IMR-90 (cell line): ENCODE results near the gene SLC25A15. TPM values are rescaled to one million over a fixed set of nuclear protein-coding genes. Genes with fewer than 3 reads are reported as not detected.

Experiments
- ATAC-seq: fragments of 200-7000 bp; cut with Tn5 transposase; 2 replicates; pipeline ENCODE4 v1.9.1; 2020; ENCODE audit warnings: low read depth, mild to moderate bottlenecking, moderate library complexity
- BruUV-seq: library from RNA; stranded (reverse); fragments of 400-500 nt; replicated peaks from 2 replicates; lab custom pipeline; 2021; lab: Mats Ljungman, UMichigan
- CTCF ChIA-PET: fragments of 300-600 bp; formaldehyde crosslinking; extraction: SDS; loops from one replicate; lab custom pipeline; 2021; ENCODE audit warnings: antibody characterized with exemption; lab: Yijun Ruan, JAX
- POLR2A ChIA-PET: fragments of 300-600 bp; sonication (Branson Sonifier 250); formaldehyde crosslinking; loops from one replicate; lab custom pipeline; 2022; ENCODE audit warnings: antibody characterized with exemption; ENCODE audit not compliant: unreplicated experiment; lab: Charles Lee
- DNase-seq: peaks from one replicate; pipeline ENCODE4 v3.0.0; 2013
- H2AFZ ChIP-seq: replicated peaks from 2 replicates; pipeline ENCODE3; 2013; ENCODE audit warnings: low read length, mild to moderate bottlenecking; ENCODE audit not compliant: poor library complexity
- H2AK5ac ChIP-seq: 2 replicates; pipeline ENCODE4 v1.6.1; 2013; ENCODE audit warnings: low read depth, low read length, inconsistent platforms
- H2AK9ac ChIP-seq: replicated peaks from 2 replicates; pipeline ENCODE3; 2013; ENCODE audit warnings: mild to moderate bottlenecking, low read depth, low read length, moderate library complexity; ENCODE audit not compliant: poor library complexity
- H2BK120ac ChIP-seq: 2 replicates; pipeline ENCODE4 v1.6.1; 2013; ENCODE audit warnings: low read depth, low read length, inconsistent platforms
- H2BK15ac ChIP-seq: 3 replicates; pipeline ENCODE4 v1.6.1; 2013; ENCODE audit warnings: low read depth, low read length, inconsistent platforms
- H2BK20ac ChIP-seq: 2 replicates; pipeline ENCODE4 v1.6.1; 2013; ENCODE audit warnings: low read depth, mild to moderate bottlenecking, inconsistent platforms, low read length, moderate library complexity
- H2BK5ac ChIP-seq: 2 replicates; pipeline ENCODE4 v1.6.1; 2013; ENCODE audit warnings: mild to moderate bottlenecking, low read depth, low read length, inconsistent platforms; ENCODE audit not compliant: poor library complexity, severe bottlenecking
- H3K14ac ChIP-seq: replicated peaks from 2 replicates; pipeline ENCODE4 v1.6.1; 2013; ENCODE audit warnings: low read depth, low read length, inconsistent platforms
- H3K18ac ChIP-seq: 2 replicates; pipeline ENCODE4 v1.6.1; 2013; ENCODE audit warnings: low read depth, low read length, control low read depth
- H3K23ac ChIP-seq: 2 replicates; pipeline ENCODE4 v1.6.1; 2013; ENCODE audit warnings: low read depth, low read length, inconsistent platforms
- H3K27ac ChIP-seq: 2 replicates; pipeline ENCODE4 v1.5.1; 2013; ENCODE audit warnings: mild to moderate bottlenecking, control low read depth, low read length; ENCODE audit not compliant: insufficient read depth
- H3K27me3 ChIP-seq: 2 replicates; pipeline ENCODE4 v1.6.1; 2013; ENCODE audit warnings: low read length; ENCODE audit not compliant: control insufficient read depth, insufficient read depth
- H3K36me3 ChIP-seq: 2 replicates; pipeline ENCODE4 v1.6.1; 2013; ENCODE audit warnings: low read length, mixed read lengths; ENCODE audit not compliant: control insufficient read depth, insufficient read depth
- H3K4ac ChIP-seq: 2 replicates; pipeline ENCODE4 v1.6.1; 2013; ENCODE audit warnings: low read depth, low read length, inconsistent platforms
- H3K4me1 ChIP-seq: 2 replicates; pipeline ENCODE4 v1.6.1; 2013; ENCODE audit warnings: low read length, mixed read lengths; ENCODE audit not compliant: control insufficient read depth, insufficient read depth
- H3K4me2 ChIP-seq: 2 replicates; pipeline ENCODE4 v1.6.1; 2013; ENCODE audit warnings: low read depth, mild to moderate bottlenecking, control low read depth, low read length, moderate library complexity
- H3K4me3 ChIP-seq: 2 replicates; pipeline ENCODE4 v1.5.1; 2013; ENCODE audit warnings: low read depth, mild to moderate bottlenecking, control low read depth, low read length, moderate library complexity; ENCODE audit not compliant: insufficient read depth
- H3K56ac ChIP-seq: 2 replicates; pipeline ENCODE4 v1.6.1; 2013; ENCODE audit warnings: low read length, inconsistent platforms; ENCODE audit not compliant: insufficient read depth; ENCODE audit errors: extremely low read depth
- H3K79me1 ChIP-seq, 2 experiments: 2 replicates each; pipeline ENCODE4 v1.6.1; 2013; ENCODE audit warnings: low read length in 2 of 2, inconsistent platforms in 1 of 2, low read depth in 1 of 2
- H3K9ac ChIP-seq: 2 replicates; pipeline ENCODE4 v1.6.1; 2013; ENCODE audit warnings: low read depth, low read length, control low read depth
- H3K9me1 ChIP-seq: 2 replicates; pipeline ENCODE4 v1.6.1; 2013; ENCODE audit warnings: low read length, inconsistent platforms; ENCODE audit not compliant: insufficient read depth
- H3K9me3 ChIP-seq: 2 replicates; pipeline ENCODE4 v1.6.1; 2013; ENCODE audit warnings: low read length; ENCODE audit not compliant: control insufficient read depth, insufficient read depth
- H4K20me1 ChIP-seq: 2 replicates; pipeline ENCODE4 v1.6.1; 2013; ENCODE audit warnings: low read length, inconsistent platforms; ENCODE audit not compliant: insufficient read depth
- H4K5ac ChIP-seq: 2 replicates; pipeline ENCODE4 v1.6.1; 2013; ENCODE audit warnings: mild to moderate bottlenecking, low read depth, low read length, control low read depth
- H4K8ac ChIP-seq, 2 experiments: 2 replicates each; pipeline ENCODE4 v1.6.1; 2013; ENCODE audit warnings: low read depth in 2 of 2, low read length in 2 of 2, control low read depth in 1 of 2, inconsistent platforms in 1 of 2
- H4K91ac ChIP-seq: 2 replicates; pipeline ENCODE4 v1.6.1; 2013; ENCODE audit warnings: low read depth, low read length, inconsistent platforms; ENCODE audit not compliant: insufficient read depth
- CHD1 ChIP-seq: IDR thresholded peaks from 2 replicates; pipeline ENCODE4 v1.6.1; 2012; ENCODE audit warnings: low read depth, low read length, improper control_type of control experiment
- ELK1 ChIP-seq: fragments of 150-350 bp; IDR thresholded peaks from 2 replicates; pipeline ENCODE4 v1.6.1; 2016; ENCODE audit warnings: low read depth, mild to moderate bottlenecking, low read length, moderate library complexity, borderline replicate concordance
- FOS ChIP-seq: fragments of 150-350 bp; IDR thresholded peaks from 2 replicates; pipeline ENCODE4 v1.6.1; 2016; ENCODE audit warnings: low read depth, low read length
- MAFK ChIP-seq: IDR thresholded peaks from 2 replicates; pipeline ENCODE4 v1.6.1; 2012; ENCODE audit warnings: low read depth, low read length, improper control_type of control experiment
- MAZ ChIP-seq: IDR thresholded peaks from 2 replicates; pipeline ENCODE4 v1.6.1; 2012; ENCODE audit warnings: low read depth, mild to moderate bottlenecking, low read length, improper control_type of control experiment, moderate library complexity, borderline replicate concordance
- MXI1 ChIP-seq: IDR thresholded peaks from 2 replicates; pipeline ENCODE4 v1.6.1; 2012; ENCODE audit warnings: low read depth, mild to moderate bottlenecking, low read length, moderate library complexity, borderline replicate concordance
- POLR2A ChIP-seq: IDR thresholded peaks from 2 replicates; pipeline ENCODE4 v1.6.1; 2012; ENCODE audit warnings: mild to moderate bottlenecking, low read depth, low read length
- RCOR1 ChIP-seq: IDR thresholded peaks from 2 replicates; pipeline ENCODE4 v1.6.1; 2012; ENCODE audit warnings: mild to moderate bottlenecking, low read length, improper control_type of control experiment; ENCODE audit not compliant: insufficient replicate concordance
- RFX5 ChIP-seq: IDR thresholded peaks from 2 replicates; pipeline ENCODE4 v1.8.0; 2012; ENCODE audit warnings: low read depth, mild to moderate bottlenecking, low read length, moderate library complexity
- SMC3 ChIP-seq: fragments of 150-350 bp; IDR thresholded peaks from 2 replicates; pipeline ENCODE4 v1.6.1; 2016; ENCODE audit warnings: low read depth, mild to moderate bottlenecking, antibody characterized with exemption, low read length, moderate library complexity
- WGBS, 2 experiments: methylation state at CpG; one replicate each; pipeline versions ENCODE4 v1.1.5 to v1.1.7; 2013; ENCODE audit warnings: missing lambda C conversion rate in 2 of 2; ENCODE audit not compliant: insufficient read length in 1 of 2; ENCODE audit errors: extremely low coverage in 2 of 2; 5-methylcytosine and 5-hydroxymethylcytosine counted together
- dilution Hi-C: fragments of 300-500 bp; cut with HindIII; formaldehyde crosslinking; loops from one replicate; pipeline ENCODE4 v1.14.3; 2018; ENCODE audit warnings: low sequenced_read_pairs; ENCODE audit not compliant: unreplicated experiment
- in situ Hi-C: fragments of 300-500 bp; cut with MboI; formaldehyde crosslinking; loops from 3 replicates; pipeline ENCODE4 v1.14.3; 2019; ENCODE audit warnings: low sequenced_read_pairs, inconsistent platforms, mixed read lengths
- intact Hi-C: fragments of 100-400 bp; cut with micrococcal nuclease; formaldehyde crosslinking; loops from 2 replicates; pipeline ENCODE4 v1.10.0; 2022
- polyA plus RNA-seq, 3 experiments: library from polyadenylated mRNA; depleted of rRNA; stranded (reverse); fragments of >200 nt; gene quantifications; 2 replicates each; pipeline ENCODE4 v1.2.3, GENCODE V29; 2012; ENCODE audit warnings: low replicate concordance in 1 of 3
- total RNA-seq: library from RNA; depleted of rRNA; stranded (reverse); fragments of >200 nt; gene quantifications from 2 replicates; pipeline ENCODE4 v1.2.3, GENCODE V29; 2012

Gene SLC25A15
- total and polyA plus RNA-seq, 2 of the 4 experiments (the other 2 are of a cell fraction) = 5.4 to 13.3 TPM

- ChIA-PET CTCF (no interaction called here), POLR2A (no interaction called here)
- no peak overlapping the region for H4K8ac ChIP-seq
- H2BK5ac ChIP-seq = no peak overlapping the region
- H4K20me1 ChIP-seq = no peaks in the 10 kb centered on the region
- H2AK5ac ChIP-seq = no peak overlapping the region
- dilution Hi-C loops = no loop called here
- DNase-seq (no peak), ATAC-seq (no peak)
- H2AFZ ChIP-seq = no peak overlapping the region
- H2BK120ac ChIP-seq = no peak overlapping the region
- no peaks in the 10 kb centered on the region for H3K9me3 ChIP-seq
- 100% methylated on average over 5 of the region's 13 CpGs; no CpG with 5 or more reads in 1 of the 2 experiments for WGBS, 2 experiments
- H3K4me2 ChIP-seq = no peak overlapping the region
- no peak overlapping the region for H2AK9ac ChIP-seq
- in situ Hi-C loops = no loop called here
- no peaks in the 10 kb centered on the region for H3K27me3 ChIP-seq
- H3K18ac ChIP-seq = no peak overlapping the region
- no peak overlapping the region for H3K56ac ChIP-seq
- peaks cover 16% of the 10 kb centered on the region for H3K36me3 ChIP-seq
- H3K27ac ChIP-seq = no peak overlapping the region
- no peak overlapping the region for H3K14ac ChIP-seq
- no peak overlapping the region for H2BK15ac ChIP-seq
- BruUV-seq = no TSS peak
- H4K91ac ChIP-seq = no peak overlapping the region
- no peak overlapping the region for H3K9ac ChIP-seq
- H3K4me1 ChIP-seq = no peaks in the 10 kb centered on the region
- no peak overlapping the region for H4K5ac ChIP-seq
- intact Hi-C loops = no loop called here
- no peak overlapping the region for H3K4ac ChIP-seq
- H3K79me1 ChIP-seq = peaks cover 8 to 15% of the 10 kb centered on the region in 2 experiments; a peak in 3 of 4 replicates
- H2BK20ac ChIP-seq = no peak overlapping the region
- no peak for TF ChIP-seq MXI1
- no peak for TF ChIP-seq FOS
- TF ChIP-seq ELK1 = no peak
- TF ChIP-seq POLR2A = no peak
- TF ChIP-seq RFX5 = no peak
- no peak for TF ChIP-seq MAFK
- TF ChIP-seq CHD1 = no peak
- TF ChIP-seq RCOR1 = no peak
- no peak for TF ChIP-seq MAZ
- no peak for TF ChIP-seq SMC3
- H3K9me1 ChIP-seq = no peaks in the 10 kb centered on the region; the same call in 1 of the 2 replicates
- no peak overlapping the region for H3K4me3 ChIP-seq
- H3K23ac ChIP-seq = no peak overlapping the region
Observed at GRCh38 chr13:40794414-40795368, 5.3 kb downstream of the SLC25A15 start.
